ENCODE results near the gene BRPF3.
A peak's percentile ranks its signal among the peaks of the same experiment; 100 is the strongest.

DNA sequence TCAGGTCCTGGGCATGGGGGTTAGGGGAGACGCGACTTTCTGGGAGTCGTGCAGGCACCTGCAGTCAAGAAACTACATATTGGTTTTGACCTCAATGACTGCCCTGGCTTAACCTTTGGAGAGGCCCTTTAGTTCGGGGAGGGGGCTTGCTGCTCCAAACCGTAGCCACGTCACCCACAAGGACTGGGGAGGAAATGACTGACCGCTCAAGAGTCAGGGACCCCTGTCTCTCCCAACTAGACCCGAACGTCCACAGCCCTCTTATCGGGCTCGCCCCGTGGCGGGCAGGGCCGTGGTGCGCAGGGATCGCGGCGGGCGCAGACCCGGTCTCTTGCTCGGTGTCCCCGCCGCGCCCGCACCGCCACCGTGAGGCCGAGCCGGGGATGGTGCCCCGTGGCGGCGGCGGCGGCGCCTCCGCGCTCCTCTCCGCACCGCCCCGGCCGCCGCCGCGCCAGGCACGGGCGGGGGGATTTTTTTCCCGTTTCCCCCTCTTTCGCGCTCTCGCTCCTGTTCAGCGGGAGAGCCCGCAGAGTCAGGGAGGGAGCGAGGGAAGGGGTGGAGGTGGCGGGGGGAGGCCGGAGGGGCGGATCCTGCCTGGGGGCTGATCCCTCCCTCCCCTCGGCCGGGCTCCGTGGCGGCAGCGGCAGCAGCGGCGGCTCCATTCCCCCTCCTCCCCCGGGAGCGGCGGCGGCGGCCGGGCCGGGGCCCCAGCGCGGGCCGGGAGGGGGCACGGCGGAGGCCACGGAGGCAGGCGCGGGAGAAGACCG, at the start of gene BRPF3:
- TF ChIP-seq, protein P1, sequence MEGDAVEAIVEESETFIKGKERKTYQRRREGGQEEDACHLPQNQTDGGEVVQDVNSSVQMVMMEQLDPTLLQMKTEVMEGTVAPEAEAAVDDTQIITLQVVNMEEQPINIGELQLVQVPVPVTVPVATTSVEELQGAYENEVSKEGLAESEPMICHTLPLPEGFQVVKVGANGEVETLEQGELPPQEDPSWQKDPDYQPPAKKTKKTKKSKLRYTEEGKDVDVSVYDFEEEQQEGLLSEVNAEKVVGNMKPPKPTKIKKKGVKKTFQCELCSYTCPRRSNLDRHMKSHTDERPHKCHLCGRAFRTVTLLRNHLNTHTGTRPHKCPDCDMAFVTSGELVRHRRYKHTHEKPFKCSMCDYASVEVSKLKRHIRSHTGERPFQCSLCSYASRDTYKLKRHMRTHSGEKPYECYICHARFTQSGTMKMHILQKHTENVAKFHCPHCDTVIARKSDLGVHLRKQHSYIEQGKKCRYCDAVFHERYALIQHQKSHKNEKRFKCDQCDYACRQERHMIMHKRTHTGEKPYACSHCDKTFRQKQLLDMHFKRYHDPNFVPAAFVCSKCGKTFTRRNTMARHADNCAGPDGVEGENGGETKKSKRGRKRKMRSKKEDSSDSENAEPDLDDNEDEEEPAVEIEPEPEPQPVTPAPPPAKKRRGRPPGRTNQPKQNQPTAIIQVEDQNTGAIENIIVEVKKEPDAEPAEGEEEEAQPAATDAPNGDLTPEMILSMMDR (IDR thresholded peaks at IDR 0.05), result peak; percentile 56 to 79 (median 71)
- TF ChIP-seq POLR2A (IDR thresholded peaks at IDR 0.05), result no peak
